ENCODE measurements around the gene AUTS2.

DNA sequence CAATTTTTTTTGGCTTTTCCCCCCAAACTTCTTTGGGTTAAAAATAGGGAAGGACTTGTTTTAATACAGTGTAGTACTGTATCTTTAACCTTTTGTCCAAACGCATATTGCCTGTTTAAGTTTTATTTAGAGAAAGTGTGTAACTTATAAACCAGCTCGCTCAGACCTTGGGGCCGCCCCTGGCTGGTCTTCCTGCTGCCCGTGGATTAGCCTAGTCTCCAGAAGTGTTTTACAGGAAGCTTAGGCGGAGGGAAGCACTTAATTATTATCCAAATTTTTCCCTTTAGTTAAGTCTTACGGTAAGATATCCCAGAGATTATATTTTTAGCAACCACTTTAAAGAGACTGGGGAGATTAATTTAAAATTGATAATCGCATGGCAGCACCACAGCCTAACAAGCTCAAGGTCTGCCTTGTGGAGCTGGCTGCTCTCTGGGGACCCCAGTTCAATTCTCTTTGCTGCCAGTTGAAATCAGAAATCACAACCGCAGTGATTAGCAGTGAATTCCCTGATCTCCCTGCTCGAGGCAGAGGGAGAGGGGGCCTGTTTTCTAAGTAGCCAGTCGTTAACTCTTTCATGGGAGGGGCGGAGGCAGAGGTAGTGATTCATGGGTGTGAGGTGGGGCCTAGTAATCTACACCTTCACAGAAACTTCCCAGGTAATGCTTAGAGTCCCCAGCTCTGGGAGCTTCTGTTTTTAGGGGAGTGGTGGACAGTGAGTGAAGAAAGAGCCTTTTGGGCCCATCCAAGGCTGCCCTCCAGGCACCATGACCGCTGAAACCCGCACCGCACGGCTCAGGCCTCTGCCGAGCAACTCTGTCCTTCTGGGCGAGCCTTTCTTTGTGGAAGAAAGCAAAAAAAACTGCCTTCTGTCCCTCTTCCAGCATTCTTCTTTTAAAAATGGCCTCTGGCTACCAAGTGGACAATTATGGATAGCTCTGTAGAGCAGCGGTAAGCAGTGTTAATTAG is 984.9 kb downstream of the AUTS2 start:
- TF ChIP-seq SP2 (IDR thresholded peaks at IDR 0.05; ENCODE audit: low read length) (no peak), ZNF274 (IDR thresholded peaks at IDR 0.05; ENCODE audit: borderline replicate concordance, extremely low read depth, low read length) (no peak), JUND (IDR thresholded peaks at IDR 0.05; ENCODE audit: low read length) (no peak)
- TF ChIP-seq, protein P1, sequence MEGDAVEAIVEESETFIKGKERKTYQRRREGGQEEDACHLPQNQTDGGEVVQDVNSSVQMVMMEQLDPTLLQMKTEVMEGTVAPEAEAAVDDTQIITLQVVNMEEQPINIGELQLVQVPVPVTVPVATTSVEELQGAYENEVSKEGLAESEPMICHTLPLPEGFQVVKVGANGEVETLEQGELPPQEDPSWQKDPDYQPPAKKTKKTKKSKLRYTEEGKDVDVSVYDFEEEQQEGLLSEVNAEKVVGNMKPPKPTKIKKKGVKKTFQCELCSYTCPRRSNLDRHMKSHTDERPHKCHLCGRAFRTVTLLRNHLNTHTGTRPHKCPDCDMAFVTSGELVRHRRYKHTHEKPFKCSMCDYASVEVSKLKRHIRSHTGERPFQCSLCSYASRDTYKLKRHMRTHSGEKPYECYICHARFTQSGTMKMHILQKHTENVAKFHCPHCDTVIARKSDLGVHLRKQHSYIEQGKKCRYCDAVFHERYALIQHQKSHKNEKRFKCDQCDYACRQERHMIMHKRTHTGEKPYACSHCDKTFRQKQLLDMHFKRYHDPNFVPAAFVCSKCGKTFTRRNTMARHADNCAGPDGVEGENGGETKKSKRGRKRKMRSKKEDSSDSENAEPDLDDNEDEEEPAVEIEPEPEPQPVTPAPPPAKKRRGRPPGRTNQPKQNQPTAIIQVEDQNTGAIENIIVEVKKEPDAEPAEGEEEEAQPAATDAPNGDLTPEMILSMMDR (IDR thresholded peaks at IDR 0.05; ENCODE audit: control extremely low read depth in 1 of 3, insufficient read depth in 1 of 3, low read depth in 1 of 3, low read length in 3 of 3) = no peak
